DMS 273 (cell line): ENCODE data around the gene B4GALT6.

Experiments used
- DNase-seq: peaks from one replicate; lab custom pipeline; 2025; ENCODE audit not compliant: unreplicated experiment; lab: John Stamatoyannopoulos, UW

Gene B4GALT6

DNA sequence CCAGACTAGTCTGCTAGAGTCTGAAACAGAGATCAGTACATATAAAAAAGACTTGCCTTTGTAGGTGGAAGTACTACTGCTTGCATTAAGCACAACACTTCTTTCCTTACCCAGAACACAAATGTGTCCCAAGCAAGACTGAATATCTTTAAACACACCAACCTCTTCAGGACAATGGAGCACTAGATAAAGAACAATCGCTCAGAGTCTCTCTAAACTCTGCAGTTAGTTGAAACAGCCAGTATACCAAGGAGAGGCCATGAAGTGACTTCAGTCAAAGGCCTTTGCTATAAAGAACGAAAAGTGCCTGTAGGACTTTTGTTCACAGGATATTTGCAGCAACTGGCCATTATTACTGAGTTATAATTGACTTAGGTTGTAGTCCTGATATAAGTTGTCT is 9.9 kb upstream of the B4GALT6 start:
- no peak for DNase-seq

DNA sequence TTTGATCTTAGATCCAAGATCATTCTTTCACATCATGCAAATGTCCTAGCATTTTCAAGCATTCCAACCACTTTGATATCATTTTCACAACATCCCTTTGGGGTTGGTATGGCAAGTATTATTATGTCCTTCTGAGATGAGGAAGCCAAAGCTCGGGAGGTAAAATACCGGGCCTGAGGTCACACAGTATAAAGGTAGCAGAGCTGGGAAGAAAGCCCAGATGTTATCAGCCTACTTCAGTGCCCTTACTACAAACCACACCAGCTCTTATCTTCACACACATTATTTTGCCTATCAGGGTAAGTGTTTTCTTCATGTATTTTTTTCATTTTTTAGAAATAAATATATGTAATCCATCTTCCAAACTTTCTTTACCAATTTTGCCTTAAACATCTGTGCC is 4.2 kb upstream of the B4GALT6 start:
- DNase-seq, result no peak

DNA sequence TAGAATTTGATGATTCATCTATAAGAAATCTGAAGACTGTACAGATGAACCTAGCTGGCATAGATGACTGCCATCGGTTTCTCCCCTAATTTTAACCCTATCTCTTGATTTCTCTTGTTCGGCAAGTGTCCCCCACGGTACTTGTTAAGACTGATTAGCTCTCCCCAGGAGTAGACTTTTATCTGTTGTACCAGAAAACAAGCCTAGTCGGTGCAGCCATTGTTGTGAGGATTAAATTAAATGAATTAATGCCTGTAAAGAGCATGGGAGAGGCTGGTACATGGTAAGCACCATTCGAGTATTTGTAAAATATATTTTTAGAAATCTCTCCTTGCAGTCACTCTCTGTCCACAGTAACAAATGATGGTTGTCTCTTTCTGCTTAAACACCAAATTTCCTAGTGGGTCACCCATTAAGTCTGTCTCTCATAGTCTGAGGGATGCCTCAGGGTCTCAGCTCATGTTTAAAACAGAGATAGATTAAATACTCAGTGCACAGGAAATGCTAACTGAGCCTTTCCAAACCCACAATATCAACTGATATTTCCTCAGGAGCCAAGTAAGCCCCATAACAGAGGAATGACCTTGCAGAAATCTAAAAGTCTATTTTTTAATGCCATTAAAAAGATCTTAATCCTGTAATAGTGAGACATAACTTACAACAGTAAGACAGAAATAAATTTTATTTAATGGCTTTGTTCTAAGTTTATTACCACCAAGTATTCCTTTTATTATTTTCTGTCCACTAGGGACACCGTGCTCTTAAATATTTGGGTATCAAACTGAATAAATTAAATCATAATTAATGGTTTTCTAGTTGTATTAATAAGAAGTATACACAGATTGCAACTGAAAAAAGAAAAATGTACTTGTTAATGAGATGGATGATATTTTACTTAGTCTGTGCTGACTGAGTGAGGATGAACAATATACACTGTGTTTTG is 2.9 kb upstream of the B4GALT6 start:
- DNase-seq, result peak; percentile 8

DNA sequence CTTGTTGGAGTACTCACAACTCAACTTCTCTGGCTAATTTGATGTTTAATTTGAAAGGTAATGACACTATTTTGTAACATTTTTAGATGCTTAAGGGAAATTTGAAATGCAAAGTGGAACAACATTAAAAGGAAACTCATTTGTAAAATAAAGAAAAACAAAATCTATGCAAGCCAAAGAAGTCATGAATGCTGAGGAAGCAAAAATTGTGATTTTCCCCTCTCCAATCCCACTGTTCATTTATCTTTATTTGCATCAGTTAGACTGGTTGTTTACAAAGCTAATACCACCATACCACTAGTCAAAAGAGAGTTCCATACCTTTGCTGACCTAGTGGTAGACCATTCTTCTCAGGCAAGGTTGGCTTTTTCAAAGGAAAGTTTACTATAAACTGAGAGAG is 2.2 kb upstream of the B4GALT6 start:
- DNase-seq, result no peak

DNA sequence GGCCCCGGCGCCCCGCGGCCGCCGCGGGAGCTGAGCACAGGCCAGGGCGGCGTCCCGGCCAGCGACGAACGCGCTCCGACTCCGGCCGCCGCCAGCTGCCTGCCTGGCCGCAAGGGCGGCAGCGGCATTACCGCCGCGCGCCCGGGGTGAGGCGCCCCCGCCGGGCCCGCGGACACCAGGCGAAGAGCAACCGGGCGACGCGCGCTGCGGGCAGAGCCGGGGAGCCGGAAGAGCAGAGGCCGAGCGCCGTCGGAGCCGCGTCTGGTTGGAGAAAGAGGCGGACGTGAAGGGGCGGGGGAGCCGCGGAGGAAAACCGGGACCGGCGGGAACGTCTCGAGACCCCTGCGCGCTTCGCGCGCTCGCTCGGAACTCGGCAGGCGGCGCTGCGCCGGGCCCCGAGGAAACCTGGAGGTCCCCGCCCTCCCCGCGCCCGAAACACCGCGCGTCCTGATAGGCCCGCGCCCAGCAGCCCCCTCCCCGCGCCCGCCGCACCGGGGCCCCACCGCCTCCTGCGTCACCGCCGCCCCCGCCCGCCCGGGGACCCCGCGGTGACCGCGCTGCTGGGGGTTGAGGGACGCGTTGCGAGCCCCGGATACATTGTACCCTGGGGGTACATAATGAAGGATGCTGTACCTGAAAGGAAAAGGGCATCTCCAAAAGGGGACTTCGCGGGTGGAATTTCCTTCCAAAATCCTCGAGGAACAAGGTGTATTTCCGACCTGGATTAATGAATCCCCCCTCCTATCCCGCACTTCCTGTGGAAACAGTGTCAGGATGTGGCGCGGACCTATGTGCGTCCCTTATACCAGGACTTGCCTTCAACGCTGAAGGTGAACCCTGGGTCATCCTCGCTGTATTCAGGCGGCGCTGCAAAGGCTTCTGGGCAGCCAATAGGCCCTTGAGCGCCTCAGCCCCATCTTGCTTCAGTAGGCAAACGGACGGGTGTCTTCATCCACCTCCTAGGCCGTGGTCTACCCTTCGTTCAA is 1.0 kb upstream of the B4GALT6 start:
- peak; percentile 96 for DNase-seq

DNA sequence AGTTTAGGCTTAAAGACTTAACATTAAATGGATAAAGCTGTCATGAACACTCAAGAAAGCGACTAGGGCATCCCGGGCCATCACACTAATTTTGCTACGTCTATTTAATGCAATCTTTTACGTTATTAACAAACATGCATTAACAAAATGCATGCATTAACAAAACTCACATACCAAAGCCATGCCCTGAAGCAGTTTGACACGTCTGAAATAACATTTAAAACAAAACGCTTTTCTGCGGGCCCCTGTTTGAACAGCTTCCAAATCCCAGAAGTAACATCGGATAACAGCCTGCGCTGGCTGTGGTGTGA is 458 bp downstream of the B4GALT6 start:
- no peak for DNase-seq

DNA sequence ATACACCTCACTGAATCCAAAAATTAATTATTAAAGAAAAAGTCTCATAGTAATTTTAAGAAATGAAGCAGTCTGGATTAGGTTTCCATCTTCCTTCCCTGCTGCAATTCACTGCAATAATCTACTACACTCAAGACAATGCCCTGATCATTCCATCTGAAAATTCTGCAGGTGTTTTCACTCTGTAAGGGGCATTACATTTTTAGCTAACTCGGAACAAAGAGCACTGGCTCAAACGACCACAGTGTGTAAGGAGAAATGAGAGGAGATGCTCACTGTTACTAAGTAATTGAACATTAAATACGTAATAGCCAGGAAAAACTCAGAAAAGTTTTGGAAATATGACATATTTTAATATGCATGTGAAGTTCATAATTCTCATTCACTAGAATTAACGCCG is 1.3 kb downstream of the B4GALT6 start:
- DNase-seq, result no peak

DNA sequence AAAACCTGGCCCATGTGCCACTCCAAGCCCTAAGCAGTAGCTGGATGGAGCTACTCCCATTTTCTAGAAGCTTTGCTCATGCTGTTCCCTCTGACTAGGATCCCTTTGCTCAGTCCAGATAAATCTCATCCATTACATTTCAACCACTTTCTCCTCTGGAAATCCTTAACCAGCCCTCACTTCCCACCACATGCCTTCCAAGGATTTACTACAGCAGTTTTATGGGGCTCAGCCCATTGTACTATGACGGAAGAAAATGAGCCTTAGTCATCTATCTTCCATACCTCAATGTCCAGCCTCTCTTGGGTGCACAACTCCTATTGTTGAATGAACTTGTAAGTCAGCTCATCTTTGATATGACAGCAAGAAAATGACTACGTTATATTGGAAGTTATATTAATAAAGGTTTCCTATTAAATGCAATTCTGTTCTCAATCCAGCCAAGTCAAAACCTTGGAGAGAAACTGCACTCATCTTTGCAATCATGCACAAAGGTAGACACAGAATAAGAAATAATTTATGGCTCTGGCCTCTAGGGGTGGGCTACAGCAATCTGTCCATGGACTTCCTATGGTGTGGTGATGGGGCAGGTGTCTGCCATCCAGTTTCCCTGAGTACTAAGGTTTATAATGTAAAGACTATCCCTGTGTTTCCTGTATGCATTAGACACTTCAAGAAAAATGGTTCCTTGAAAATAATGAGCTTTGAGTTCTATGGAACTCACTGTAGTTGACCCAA is 3.4 kb downstream of the B4GALT6 start:
- peak; percentile 35 for DNase-seq

DNA sequence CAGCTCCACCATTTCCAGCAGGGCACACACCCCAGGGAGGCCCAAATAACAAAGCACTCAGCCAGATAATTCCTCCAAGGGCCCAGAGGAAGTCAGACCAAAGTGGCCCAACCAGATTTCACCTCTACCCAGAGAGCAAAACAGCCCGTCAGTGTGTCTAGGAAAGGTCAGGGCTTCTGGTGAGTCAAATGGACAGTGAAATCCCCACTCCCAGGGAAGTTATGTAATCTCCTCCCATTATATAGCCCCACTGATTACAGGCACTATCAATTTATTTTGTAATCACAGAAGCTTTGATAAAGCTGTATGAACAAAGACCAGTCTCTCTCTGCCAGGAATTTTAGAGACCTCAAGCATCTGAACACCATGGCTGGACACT is 4.0 kb downstream of the B4GALT6 start:
- no peak for DNase-seq

DNA sequence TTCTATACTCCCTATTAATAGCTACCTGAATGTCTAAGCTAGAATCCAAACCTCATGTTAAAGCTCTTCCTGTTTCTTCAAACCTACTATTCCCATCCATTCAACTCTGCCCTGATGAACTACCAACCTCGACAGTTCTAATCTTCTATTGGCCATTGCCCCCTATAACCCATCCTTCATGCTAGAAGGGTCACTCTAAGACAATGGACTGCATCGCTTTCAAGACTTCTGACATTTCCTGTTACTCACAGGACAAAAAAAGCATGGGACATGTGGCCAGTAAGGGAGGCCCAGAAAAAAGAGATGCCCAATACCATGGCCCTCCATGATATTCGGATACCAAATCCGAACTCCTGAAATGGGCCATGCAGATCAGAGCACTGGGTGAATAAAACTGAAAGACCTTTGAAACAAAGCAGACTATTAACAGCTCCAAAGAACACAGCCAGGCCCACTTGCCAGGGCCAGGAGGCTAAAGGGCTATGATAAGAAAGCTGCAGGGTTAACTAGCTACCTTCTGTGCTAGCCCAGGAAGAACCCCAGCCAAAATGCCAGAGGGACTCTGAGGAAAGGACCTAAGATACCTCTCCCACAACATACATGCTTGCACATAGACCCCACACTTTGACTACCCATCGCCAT is 4.5 kb downstream of the B4GALT6 start:
- no peak for DNase-seq

DNA sequence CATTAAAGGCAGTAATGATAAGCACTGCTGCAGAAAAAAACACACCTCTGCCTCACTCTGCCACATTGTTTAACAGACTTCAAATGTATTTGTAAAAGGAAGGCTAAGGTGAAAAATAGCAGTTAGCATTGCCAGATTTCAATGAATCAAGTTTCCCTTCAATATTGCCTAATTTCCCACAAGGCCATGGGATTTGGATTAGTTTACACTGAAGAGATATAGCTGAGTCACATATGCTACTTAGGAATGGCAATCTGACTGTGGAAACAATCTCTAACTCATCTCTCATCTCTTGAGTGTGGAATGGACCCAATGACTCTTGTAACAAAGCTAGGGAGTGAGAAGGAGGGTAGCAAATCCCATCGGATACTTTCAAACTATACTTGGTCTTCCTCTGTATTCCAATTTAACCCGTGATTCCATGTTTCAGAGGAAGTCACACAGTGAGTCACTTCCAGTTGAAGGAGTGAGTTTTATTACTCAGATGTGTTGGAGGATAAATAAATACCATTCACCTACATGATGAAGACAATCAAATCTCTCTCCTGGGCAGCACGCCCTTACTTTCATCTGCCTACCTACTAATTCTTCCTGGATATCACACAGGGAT is 5.1 kb downstream of the B4GALT6 start:
- DNase-seq, result no peak

DNA sequence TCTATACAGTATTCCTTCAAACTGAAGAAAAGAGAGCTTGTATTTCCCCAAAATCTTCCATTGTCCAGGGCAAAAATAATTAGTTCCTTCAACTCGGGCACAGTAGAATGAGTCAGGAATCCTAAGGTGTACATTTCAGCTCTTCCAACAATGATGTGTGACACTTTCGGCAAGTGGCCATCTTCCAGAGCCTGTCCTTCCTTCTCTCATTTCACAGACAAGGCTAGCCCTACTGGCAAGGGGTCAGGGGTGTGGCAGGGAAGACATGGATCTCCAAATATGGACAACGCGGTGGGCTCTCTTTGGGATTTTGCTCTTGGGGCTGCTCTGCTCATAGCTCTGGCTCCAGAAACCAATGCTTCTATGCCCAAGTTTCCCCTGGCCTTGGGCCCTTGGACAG is 6.0 kb downstream of the B4GALT6 start:
- no peak for DNase-seq

DNA sequence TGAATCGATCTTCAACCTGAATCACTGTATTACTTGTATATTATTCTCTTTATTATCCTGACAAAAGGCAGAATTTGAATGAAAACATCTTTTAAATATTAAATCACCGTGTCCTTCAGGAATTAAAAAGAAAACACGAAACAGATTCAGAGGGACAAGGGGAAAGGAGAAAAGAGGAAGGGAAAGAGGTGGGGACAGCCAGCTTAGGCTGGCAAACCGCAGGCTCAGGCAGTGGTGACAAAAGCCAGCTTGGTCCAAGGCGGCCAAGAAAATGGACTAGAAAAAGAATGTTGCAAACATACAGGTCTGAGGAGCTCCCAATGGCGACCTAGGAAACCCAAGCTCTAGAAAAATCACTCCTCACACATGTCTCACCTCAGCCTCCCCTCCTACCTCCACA is 6.8 kb downstream of the B4GALT6 start:
- no peak for DNase-seq

DNA sequence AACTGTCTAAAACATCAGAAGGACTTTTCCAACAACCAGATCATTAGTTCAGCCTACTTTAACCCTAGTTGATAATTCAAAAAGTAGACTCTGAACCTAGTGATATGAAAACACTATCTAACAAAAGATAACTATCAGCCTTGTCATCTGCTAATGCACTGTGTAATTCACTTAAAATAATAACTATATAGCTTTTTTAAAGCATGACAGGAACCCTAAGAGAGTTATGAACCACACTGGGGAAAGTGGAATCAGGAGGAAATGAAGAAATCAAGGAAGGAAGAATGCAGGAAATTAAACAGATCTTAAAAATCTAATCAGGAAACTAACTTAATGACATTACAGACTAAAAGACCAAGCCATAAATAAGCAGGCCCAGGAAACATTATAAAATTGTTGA is 9.0 kb downstream of the B4GALT6 start:
- no peak for DNase-seq

DNA sequence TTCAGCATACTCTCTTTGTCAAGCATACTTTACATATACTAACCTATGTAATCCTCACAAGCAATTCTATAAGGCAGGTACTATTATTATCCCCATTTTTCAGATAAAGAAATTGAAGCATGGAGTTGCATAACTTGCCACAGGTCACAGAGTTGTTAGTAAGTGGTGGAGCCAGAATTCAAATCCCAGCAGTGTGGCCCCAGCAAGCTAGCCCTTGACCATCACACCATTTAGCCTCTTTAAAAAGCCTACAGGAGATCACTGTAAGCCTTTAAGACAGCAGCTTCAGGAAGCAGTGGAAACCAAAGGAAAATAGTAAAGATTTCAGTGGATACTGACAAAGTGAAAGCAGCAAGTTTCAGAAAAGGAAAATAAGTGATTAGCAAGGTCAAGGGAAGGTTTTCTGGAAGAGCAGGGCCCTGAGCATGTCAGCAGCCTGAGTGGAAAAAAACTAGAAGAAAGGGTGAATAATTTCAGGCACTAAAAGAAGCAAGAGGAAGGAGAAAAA is 11.7 kb downstream of the B4GALT6 start:
- no peak for DNase-seq

DNA sequence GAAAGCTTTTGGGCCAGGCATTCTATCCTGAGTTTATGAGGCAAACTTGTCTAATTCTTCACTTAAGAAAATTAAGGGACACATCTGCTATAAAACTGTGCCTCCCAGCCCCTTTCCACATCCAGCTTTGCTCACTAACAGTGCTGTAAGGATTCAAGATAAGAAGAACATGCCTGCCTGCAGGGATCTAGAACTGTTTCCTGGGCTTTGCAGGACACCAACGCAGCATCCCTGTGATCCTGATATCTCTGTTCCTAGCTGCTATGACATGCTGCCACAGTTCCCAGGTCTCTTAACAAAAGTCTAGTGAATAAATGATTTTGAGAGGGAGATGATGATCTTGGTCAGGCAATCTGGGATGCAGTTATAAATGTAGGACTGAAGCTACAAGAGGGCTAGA is 12.4 kb downstream of the B4GALT6 start:
- no peak for DNase-seq

DNA sequence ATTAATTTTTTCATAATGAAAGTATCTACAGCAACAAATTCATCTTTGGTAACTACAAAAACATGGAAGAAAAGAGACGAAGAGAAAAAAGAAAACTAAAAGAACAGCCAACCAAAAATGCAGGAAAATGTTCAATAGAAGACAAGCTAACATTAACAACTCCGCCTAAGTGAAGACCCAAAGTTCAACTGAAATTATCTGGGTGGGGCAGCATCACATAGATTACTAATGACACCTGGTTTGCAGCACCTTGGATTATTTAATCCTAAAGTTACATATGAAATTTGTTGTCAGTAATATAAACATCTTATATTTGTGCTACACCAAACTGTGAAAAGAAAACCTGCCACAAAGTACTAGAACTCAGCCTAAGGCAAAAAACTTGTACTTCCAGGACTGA is 14.8 kb downstream of the B4GALT6 start:
- DNase-seq, result no peak

DNA sequence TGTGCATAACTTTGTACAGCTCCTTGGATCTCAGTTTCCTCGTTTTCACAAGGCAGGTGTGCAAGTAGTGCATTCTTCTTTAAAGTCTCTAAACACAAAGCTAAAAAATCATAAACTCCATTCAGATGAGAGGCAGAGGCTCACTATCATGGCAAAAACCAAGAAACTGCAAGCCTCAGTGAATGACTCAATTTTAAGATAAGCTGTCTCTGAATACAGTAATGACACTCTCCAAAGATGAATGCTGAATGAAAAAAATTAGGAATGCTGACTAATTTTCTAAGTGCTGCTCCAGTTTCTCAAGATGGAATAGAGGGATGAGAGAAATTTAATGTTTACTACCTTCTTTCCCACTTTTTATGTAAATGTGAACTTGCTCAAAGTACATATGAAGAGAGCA is 17.2 kb downstream of the B4GALT6 start:
- no peak for DNase-seq

DNA sequence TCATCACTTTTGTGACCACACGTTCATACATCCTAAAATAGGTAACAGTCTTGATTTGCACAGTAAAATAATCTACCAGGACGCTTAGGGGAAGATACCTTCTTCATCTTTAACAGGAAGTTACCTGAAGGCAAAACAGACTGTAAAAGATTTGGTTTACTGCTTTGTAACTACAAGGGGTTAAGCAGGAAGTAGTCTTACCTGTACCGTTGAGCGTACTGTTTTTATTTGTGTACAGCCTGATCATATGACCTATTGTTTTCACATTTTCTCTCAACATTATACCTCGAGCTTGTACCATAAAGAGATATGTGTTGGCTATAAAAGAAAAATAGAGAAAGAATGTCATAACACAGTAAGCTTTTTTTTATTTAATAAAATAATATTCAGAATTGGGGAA is 18.3 kb downstream of the B4GALT6 start:
- DNase-seq, result no peak

DNA sequence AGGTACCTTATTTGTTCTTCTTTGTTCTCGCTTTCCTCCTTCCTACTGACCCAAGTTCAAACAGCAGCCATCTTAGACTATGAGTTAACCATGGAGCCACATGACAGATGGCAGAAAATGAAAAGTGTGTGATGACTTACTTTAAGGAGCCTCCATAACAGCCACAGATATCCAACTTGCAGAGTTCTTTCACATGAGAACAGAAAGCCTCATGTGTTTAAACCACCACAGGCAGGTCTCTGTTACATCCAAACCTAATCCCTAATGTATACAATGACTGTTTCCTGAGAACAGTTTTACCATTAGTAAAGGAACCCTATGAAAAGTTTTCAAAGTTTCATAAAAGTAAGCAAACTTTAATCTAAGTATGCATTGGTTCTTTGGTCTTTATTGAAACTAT is 20.3 kb downstream of the B4GALT6 start:
- DNase-seq, result no peak
